Natural killer cell treated with Interleukin-12 subunit alpha and Interleukin-12 subunit beta and Interleukin-15 and Interleukin-18, amount 100 ng/mL, for 72 hours (primary cell): ENCODE measurements around the gene SEPHS1. TPM values are rescaled to one million over a fixed set of nuclear protein-coding genes. Genes with fewer than 3 reads are reported as not detected.
"Not testable (repeated sequence)": the region's sequence is repeated elsewhere in the genome, so short reads cannot be mapped to it uniquely, and the experiment has no call there.

Experiments used
- ATAC-seq, 2 donors: fragments of 150-1000 bp; cut with Tn5 transposase in 1 of 2; sonication (Bioruptor Pico), chemical (Tn5 transposase) in 1 of 2; 2 replicates each; pipeline ENCODE4 v1.10.0; 2021
- DNase-seq: peaks from one replicate; pipeline ENCODE4 v3.0.0; 2022; ENCODE audit warnings: low spot score
- H3K27ac Mint-ChIP-seq, 2 donors: 1 replicate in 1 of 2; 2 replicates in 1 of 2; pipeline ENCODE4 v1.8.0; 2022; ENCODE audit warnings: mixed read lengths in 2 of 2, mild to moderate bottlenecking in 1 of 2, moderate library complexity in 1 of 2
- H3K27me3 Mint-ChIP-seq, 2 donors: 1 replicate in 1 of 2; 2 replicates in 1 of 2; pipeline ENCODE4 v1.8.0; 2022; ENCODE audit warnings: mixed read lengths in 2 of 2
- H3K36me3 Mint-ChIP-seq: one replicate; pipeline ENCODE4 v1.8.0; 2022; ENCODE audit warnings: mixed read lengths
- H3K4me1 Mint-ChIP-seq, 2 donors: 1 replicate in 1 of 2; 2 replicates in 1 of 2; pipeline ENCODE4 v1.8.0; 2022; ENCODE audit warnings: low read depth in 2 of 2, mixed read lengths in 2 of 2, mild to moderate bottlenecking in 1 of 2
- H3K4me3 Mint-ChIP-seq: one replicate; pipeline ENCODE4 v1.8.0; 2022; ENCODE audit warnings: mixed read lengths
- H3K9me3 Mint-ChIP-seq: 2 replicates; pipeline ENCODE4 v1.8.0; 2022; ENCODE audit warnings: mixed read lengths
- total RNA-seq, 2 donors: library from RNA; stranded (reverse); gene quantifications; one replicate each; pipeline ENCODE4 v1.2.3, GENCODE V29; 2022

SEPHS1 gene
- total RNA-seq, 2 donors from 2014 or later: 37.8 to 62.4 TPM

DNA sequence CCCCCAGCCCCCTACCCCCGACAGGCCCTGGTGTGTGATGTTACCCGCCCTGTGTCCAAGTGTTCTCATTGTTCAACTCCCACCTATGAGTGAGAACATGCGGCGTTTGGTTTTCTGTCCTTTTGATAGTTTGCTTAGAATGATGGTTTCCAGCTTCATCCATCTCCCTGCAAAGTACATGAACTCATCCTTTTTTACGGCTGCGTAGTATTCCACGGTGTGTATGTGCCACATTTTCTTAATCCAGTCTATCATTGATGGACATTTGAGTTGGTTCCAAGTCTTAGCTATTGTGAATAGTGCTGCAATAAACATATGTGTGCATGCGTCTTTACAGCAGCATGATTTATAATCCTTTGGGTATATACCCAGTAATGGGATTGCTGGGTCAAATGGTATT, 17.1 kb downstream of the SEPHS1 start:
- ATAC-seq, H3K4me1 Mint-ChIP-seq, H3K4me3 Mint-ChIP-seq, H3K9me3 Mint-ChIP-seq, H3K27me3 Mint-ChIP-seq, H3K27ac Mint-ChIP-seq, DNase-seq: not testable (repeated sequence)
- H3K36me3 Mint-ChIP-seq: peaks cover 18% of the 10 kb centered on the region

- peaks cover 18% of the 10 kb centered on the region for H3K36me3 Mint-ChIP-seq
- ATAC-seq (no peak), DNase-seq (no peak)
- no peaks in the 10 kb centered on the region for H3K27me3 Mint-ChIP-seq
- peak overlapping the region in 1 of 2 donors; percentile 63 for H3K27ac Mint-ChIP-seq
- no peaks in the 10 kb centered on the region for H3K9me3 Mint-ChIP-seq
- H3K4me1 Mint-ChIP-seq: no peaks in the 10 kb centered on the region
- H3K4me3 Mint-ChIP-seq: no peak overlapping the region
These were observed 18.5 kb downstream of the SEPHS1 start for GRCh38 chr10:13329565-13329964.

- Mint-ChIP-seq H3K4me1 (no peaks in the 10 kb centered on the region), H3K4me3 (no peak overlapping the region), H3K9me3 (no peaks in the 10 kb centered on the region), H3K27me3 (no peaks in the 10 kb centered on the region), H3K36me3 (peaks cover 24% of the 10 kb centered on the region), H3K27ac (no peak overlapping the region)
- ATAC-seq (no peak), DNase-seq (no peak)
These were observed 19.5 kb downstream of the SEPHS1 start for GRCh38 chr10:13328613-13329012.

- no peak for DNase-seq
- peaks cover 24% of the 10 kb centered on the region for H3K36me3 Mint-ChIP-seq
- no peaks in the 10 kb centered on the region for H3K9me3 Mint-ChIP-seq
- no peak overlapping the region for H3K4me3 Mint-ChIP-seq
- no peak overlapping the region for H3K27ac Mint-ChIP-seq
- no peaks in the 10 kb centered on the region for H3K27me3 Mint-ChIP-seq
- no peak for ATAC-seq
- H3K4me1 Mint-ChIP-seq: no peaks in the 10 kb centered on the region
These were observed 20.0 kb downstream of the SEPHS1 start for GRCh38 chr10:13328126-13328525.

GRCh38 chr10:13327534-13327933, 20.6 kb downstream of the SEPHS1 start:
- H3K4me3 Mint-ChIP-seq: no peak overlapping the region
- no peaks in the 10 kb centered on the region for H3K27me3 Mint-ChIP-seq
- H3K27ac Mint-ChIP-seq: no peak overlapping the region
- H3K36me3 Mint-ChIP-seq: peaks cover 24% of the 10 kb centered on the region
- no peaks in the 10 kb centered on the region for H3K9me3 Mint-ChIP-seq
- ATAC-seq (no peak), DNase-seq (no peak)
- H3K4me1 Mint-ChIP-seq: no peaks in the 10 kb centered on the region

- Mint-ChIP-seq H3K9me3 (no peaks in the 10 kb centered on the region), H3K4me3 (no peak overlapping the region)
These were observed 25.4 kb downstream of the SEPHS1 start for GRCh38 chr10:13322615-13323148.

DNA sequence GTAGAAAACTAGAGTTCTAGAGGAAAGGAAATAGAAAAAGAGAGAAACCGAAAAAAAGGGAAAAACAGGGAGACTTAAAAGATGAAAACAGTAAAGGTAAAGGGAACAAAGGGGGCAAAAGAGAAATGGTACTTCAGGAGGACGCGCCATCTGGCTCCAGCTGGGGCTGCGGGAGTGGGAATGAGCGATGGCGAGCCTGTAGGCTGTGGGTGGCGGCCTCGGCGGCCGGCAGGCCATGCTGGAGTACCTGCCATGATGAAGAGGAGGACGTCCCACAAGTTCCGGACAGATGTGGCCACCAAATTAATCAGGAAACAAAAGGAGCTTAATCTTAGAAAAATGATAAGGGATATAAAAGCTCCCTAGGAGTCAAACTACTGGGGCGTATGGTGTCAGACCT, 26.5 kb downstream of the SEPHS1 start:
- ATAC-seq: no peak
- no peaks in the 10 kb centered on the region for H3K27me3 Mint-ChIP-seq
- peaks cover 6% of the 10 kb centered on the region for H3K36me3 Mint-ChIP-seq
- no peak for DNase-seq
- no peak overlapping the region for H3K4me3 Mint-ChIP-seq
- no peaks in the 10 kb centered on the region for H3K4me1 Mint-ChIP-seq
- no peaks in the 10 kb centered on the region for H3K9me3 Mint-ChIP-seq
- H3K27ac Mint-ChIP-seq: no peak overlapping the region

More at GRCh38 chr10:13322615-13323148, 25.4 kb downstream of the SEPHS1 start:
- Mint-ChIP-seq H3K4me1 (no peaks in the 10 kb centered on the region), H3K27ac (no peak overlapping the region), H3K27me3 (no peaks in the 10 kb centered on the region), H3K36me3 (peaks cover 6% of the 10 kb centered on the region)
- DNase-seq: no peak
- no peak for ATAC-seq

GRCh38 chr10:13319166-13319565, 28.9 kb downstream of the SEPHS1 start:
- H3K27me3 Mint-ChIP-seq: no peaks in the 10 kb centered on the region
- no peak overlapping the region for H3K4me3 Mint-ChIP-seq
- H3K9me3 Mint-ChIP-seq: no peaks in the 10 kb centered on the region
- no peaks in the 10 kb centered on the region for H3K4me1 Mint-ChIP-seq
- H3K27ac Mint-ChIP-seq: no peak overlapping the region
- H3K36me3 Mint-ChIP-seq: peaks cover 4% of the 10 kb centered on the region
- no peak for ATAC-seq
- DNase-seq: no peak

DNA sequence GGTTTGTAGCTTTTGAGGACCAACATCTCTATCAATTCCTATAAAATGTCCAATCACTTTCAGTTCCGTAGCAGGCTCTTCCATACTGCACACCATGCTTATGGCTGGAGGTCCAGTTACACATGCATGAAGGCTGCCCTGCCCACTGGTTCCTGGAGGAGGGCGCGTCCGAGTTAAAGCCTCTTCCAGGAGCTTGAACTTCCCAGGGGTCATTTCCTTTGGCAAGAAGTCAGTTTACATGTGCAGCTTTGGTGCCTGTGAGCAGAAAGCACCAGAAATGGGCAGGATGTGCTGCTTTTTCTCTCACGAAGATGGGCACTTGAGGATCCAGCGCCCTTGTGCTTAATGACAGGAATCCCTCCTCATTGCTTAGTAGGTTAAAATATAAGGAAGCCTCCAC, 30.6 kb downstream of the SEPHS1 start:
- Mint-ChIP-seq H3K9me3 (no peaks in the 10 kb centered on the region), H3K4me3 (no peak overlapping the region), H3K27ac (no peak overlapping the region), H3K27me3 (no peaks in the 10 kb centered on the region), H3K4me1 (no peaks in the 10 kb centered on the region), H3K36me3 (no peaks in the 10 kb centered on the region)
- no peak for DNase-seq
- no peak for ATAC-seq

DNA sequence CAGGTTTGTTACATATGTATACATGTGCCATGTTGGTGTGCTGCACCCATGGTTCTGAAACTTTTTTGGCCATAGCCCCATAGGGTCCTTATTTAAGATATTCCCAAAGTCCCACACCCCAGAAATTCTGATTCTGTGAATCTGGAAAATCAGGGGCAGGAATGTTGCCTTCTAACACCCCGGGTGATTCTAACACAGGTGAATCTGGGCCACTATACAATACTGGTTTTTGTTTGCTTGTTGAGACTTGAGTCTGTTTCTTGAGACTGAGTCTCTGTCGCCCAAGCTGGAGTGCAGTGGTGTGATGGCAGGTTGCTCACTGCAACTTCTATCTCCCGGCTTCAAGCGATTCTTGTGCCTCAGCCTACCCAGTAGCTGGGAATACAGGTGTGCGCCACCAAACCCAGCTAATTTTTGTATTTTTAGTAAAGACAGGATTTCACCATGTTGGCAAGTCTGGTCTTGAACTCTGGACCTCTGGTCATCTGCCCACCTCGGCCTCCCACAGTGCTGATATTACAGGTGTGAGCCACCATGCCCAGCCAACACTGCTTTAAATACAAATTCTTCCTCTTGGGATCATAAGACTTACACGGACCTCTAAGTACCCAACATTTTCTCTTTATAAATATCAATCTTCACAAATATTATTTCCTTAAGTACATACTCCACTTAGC, 31.3 kb downstream of the SEPHS1 start:
- no peak overlapping the region for H3K4me3 Mint-ChIP-seq
- ATAC-seq: no peak
- H3K9me3 Mint-ChIP-seq: no peaks in the 10 kb centered on the region
- DNase-seq: no peak
- H3K36me3 Mint-ChIP-seq: no peaks in the 10 kb centered on the region
- no peaks in the 10 kb centered on the region for H3K4me1 Mint-ChIP-seq
- no peaks in the 10 kb centered on the region for H3K27me3 Mint-ChIP-seq
- H3K27ac Mint-ChIP-seq: no peak overlapping the region

DNA sequence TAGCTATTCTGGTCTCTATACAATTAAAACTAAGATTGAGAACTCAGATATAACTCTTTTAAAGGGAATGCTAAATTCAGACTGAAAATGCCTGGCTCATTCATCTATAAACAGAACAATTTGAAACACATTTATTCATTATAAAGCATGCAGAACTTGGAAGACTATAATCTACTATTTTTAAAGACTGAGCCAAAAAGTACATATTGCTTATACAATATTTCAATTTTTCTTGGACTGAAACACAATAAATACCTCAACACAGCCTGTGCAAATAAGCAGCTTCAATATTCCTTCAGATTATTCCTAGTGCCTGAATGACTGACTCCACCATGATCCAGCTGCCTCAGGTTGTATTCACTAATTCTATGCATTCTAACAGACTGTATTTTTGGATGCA, 32.7 kb downstream of the SEPHS1 start:
- Mint-ChIP-seq H3K27ac (no peak overlapping the region), H3K36me3 (no peaks in the 10 kb centered on the region)

GRCh38 chr10:13311177-13311575, 36.9 kb downstream of the SEPHS1 start:
- H3K4me1 Mint-ChIP-seq: no peaks in the 10 kb centered on the region

More for the DNA sequence above, 32.7 kb downstream of the SEPHS1 start:
- Mint-ChIP-seq H3K4me1 (no peaks in the 10 kb centered on the region), H3K9me3 (no peaks in the 10 kb centered on the region), H3K27me3 (no peaks in the 10 kb centered on the region), H3K4me3 (no peak overlapping the region)
- ATAC-seq (no peak), DNase-seq (no peak)

GRCh38 chr10:13310518-13311176, 37.4 kb downstream of the SEPHS1 start:
- Mint-ChIP-seq H3K27ac (no peak overlapping the region), H3K9me3 (no peaks in the 10 kb centered on the region), H3K4me3 (no peak overlapping the region)

More at GRCh38 chr10:13311177-13311575, 36.9 kb downstream of the SEPHS1 start:
- Mint-ChIP-seq H3K9me3 (no peaks in the 10 kb centered on the region), H3K27ac (no peak overlapping the region), H3K4me3 (no peak overlapping the region), H3K27me3 (no peaks in the 10 kb centered on the region), H3K36me3 (no peaks in the 10 kb centered on the region)
- ATAC-seq (no peak), DNase-seq (no peak)

GRCh38 chr10:13309792-13310191, 38.3 kb downstream of the SEPHS1 start:
- no peaks in the 10 kb centered on the region for H3K27me3 Mint-ChIP-seq
- no peaks in the 10 kb centered on the region for H3K36me3 Mint-ChIP-seq
- no peaks in the 10 kb centered on the region for H3K4me1 Mint-ChIP-seq
- no peak overlapping the region for H3K4me3 Mint-ChIP-seq
- no peak overlapping the region for H3K27ac Mint-ChIP-seq
- DNase-seq: no peak
- no peak for ATAC-seq
- H3K9me3 Mint-ChIP-seq: no peaks in the 10 kb centered on the region

More at GRCh38 chr10:13310518-13311176, 37.4 kb downstream of the SEPHS1 start:
- no peaks in the 10 kb centered on the region for H3K27me3 Mint-ChIP-seq
- DNase-seq (no peak), ATAC-seq (no peak)
- no peaks in the 10 kb centered on the region for H3K36me3 Mint-ChIP-seq
- H3K4me1 Mint-ChIP-seq: no peaks in the 10 kb centered on the region
